GM12892 (cell line): ENCODE results near the gene LARP6.

ENCODE experiments used
- DNase-seq: peaks from one replicate; pipeline ENCODE4 v3.0.0; 2011; ENCODE audit not compliant: insufficient read length
- FAIRE-seq: peaks from 2 replicates; lab custom pipeline; 2011; peaks lifted over from hg19 to GRCh38; lab: Jason Lieb, UNC
- POLR2A ChIP-seq: IDR thresholded peaks from 2 replicates; pipeline ENCODE4 v1.6.1; 2011; ENCODE audit warnings: low read depth, low read length, control low read depth
- POLR2AphosphoS5 ChIP-seq: IDR thresholded peaks from 2 replicates; pipeline ENCODE4 v1.6.1; 2011; ENCODE audit warnings: low read depth, low read length, control low read depth
- TAF1 ChIP-seq: IDR thresholded peaks from 2 replicates; pipeline ENCODE4 v1.6.1; 2011; ENCODE audit warnings: low read depth, mild to moderate bottlenecking, control low read depth, low read length, borderline replicate concordance

Gene LARP6

DNA sequence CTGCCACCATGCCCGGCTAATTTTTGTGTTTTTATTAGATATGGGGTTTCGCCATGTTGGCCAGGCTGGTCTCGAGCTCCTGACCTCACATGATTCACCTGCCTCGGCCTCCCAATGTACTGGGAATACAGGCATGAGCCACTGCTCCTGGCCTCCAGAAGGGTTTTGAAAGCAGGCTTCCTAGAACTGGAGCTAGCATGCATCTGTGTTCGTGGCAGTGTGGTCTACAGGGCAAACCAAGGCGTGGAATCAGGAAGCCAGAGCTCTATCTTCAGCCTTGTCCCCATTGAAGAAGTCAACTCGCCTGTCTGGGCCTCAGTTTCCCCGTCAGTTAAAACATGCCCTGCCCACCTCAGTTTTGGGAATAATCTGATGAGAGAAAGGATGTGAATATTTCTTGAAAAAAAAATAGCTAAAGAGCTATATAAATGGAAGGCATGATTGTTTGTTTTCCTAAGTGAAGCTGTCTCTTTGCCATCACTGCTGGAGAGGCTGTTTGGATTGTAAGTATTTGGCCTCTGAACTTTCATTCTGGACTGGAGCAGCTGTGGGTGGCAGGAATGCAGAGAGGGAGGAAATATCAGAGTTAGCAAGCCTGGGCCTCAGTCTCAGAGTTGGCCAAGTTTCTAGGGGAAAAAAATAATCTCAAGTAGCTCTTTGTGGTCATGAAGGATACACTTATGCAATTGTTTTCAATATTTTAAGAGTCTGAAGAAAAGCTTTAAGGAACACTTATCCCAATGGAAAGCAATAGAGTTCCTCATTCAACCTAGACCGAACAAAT is 54.1 kb downstream of the LARP6 start:
- TF ChIP-seq POLR2A, result no peak
- no peak for TF ChIP-seq TAF1
- TF ChIP-seq POLR2AphosphoS5, result no peak
- DNase-seq, result no peak
- no peak for FAIRE-seq

- FAIRE-seq, result no peak
- TF ChIP-seq POLR2A (no peak), POLR2AphosphoS5 (no peak), TAF1 (no peak)
- DNase-seq, result no peak
Observed at GRCh38 chr15:70797464-70797863, 56.5 kb downstream of the LARP6 start.

- no peak for DNase-seq
- FAIRE-seq, result no peak
Observed at GRCh38 chr15:70796516-70797310, 57.2 kb downstream of the LARP6 start.

DNA sequence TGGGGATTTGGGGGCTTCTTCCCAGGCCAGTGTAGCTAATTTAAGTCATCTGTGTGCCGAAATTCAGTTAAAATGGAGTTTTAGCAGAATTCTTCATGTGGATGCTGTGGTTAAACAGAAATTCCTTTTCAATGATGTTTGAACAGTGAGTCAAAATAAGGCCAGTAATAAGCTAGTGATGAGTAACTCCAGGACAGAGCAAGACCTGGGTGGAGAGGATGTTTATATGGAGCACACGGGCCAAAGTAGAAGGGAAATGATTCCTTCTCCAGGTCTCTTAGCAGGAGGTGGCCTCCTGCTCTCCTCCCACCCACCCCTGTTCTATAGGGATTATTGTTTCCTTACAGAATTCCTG is 58.7 kb downstream of the LARP6 start:
- FAIRE-seq (no peak), DNase-seq (no peak)
- no peak for TF ChIP-seq POLR2AphosphoS5
- TF ChIP-seq TAF1, result no peak
- no peak for TF ChIP-seq POLR2A

More at GRCh38 chr15:70796516-70797310, 57.2 kb downstream of the LARP6 start:
- TF ChIP-seq POLR2AphosphoS5, result no peak
- TF ChIP-seq TAF1, result no peak
- TF ChIP-seq POLR2A, result no peak

GRCh38 chr15:70794596-70795310 is 59.2 kb downstream of the LARP6 start:
- DNase-seq, result no peak
- no peak for FAIRE-seq
- no peak for TF ChIP-seq TAF1
- TF ChIP-seq POLR2A, result no peak
- no peak for TF ChIP-seq POLR2AphosphoS5

DNA sequence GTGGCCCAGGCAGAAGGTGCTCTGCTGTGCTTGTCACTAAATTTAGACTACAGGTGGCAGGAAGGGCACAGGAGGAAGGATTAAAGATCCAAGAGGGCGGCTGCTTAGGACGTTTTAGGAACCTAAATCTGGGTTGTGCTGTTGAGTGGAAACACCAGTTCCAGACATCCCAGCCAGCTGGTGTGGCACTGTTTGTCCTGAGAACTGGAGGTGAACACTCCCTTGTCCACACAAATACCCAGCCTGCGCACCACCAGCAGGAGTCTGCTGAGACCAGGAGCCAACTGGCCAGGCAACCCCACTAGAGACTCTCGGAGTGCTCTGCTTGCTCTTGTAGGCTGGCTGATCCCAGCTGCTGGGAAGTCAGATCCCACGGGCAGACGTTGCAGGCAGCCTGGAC is 60.3 kb downstream of the LARP6 start:
- DNase-seq, result no peak
- FAIRE-seq, result no peak
- TF ChIP-seq POLR2A, result no peak
- no peak for TF ChIP-seq POLR2AphosphoS5
- no peak for TF ChIP-seq TAF1

- TF ChIP-seq TAF1, result no peak
- TF ChIP-seq POLR2A, result no peak
- no peak for TF ChIP-seq POLR2AphosphoS5
- DNase-seq, result no peak
- FAIRE-seq, result no peak
Observed at GRCh38 chr15:70792171-70792573, 61.8 kb downstream of the LARP6 start.

GRCh38 chr15:70791259-70791658 is 62.7 kb downstream of the LARP6 start:
- no peak for DNase-seq
- TF ChIP-seq TAF1 (no peak), POLR2AphosphoS5 (no peak), POLR2A (no peak)
- no peak for FAIRE-seq

GRCh38 chr15:70789213-70789612 is 64.7 kb downstream of the LARP6 start:
- DNase-seq, result no peak
- FAIRE-seq, result no peak
- TF ChIP-seq POLR2A (no peak), POLR2AphosphoS5 (no peak), TAF1 (no peak)

DNA sequence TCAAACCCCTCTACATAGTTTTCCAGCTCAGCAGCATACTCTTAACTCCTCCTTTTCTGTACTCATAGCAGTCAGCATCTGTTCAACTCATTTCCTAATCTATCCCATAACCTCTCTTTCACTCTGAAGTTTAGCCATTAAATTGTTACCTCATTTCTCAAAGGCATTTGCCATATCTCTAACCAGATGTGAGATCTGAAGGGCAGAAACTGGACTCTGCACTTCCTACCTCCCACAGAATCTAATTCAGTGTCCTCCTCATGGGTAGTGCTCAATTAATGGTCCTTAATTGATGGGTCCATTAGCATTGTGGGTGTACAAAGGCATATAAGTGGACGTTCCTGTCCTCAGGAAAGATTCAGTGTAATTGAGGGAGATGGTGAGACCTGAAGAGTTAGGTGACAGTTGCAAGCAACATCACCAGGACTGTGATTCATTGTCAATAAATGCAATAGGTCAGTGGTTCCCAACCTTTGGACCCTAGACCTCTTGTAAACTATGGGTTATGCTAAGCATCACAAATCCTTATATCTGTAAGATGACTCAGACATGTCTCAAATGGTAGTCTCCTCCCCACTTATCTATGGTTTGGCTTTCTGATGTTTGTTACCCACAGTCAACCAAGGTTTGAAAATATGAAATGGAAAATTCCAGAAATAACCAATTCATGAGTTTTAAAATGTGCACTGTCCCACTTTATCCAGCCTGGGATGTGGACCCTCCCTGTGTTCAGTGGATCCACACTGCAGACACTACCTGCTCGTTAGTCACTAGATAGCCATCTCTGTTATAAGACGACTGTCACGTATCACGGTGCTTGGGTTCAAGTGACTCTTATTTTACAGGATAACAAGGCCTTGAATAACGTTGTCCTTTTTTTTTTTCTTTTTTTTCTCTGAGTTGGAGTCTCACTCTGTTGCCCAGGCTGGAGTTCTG is 65.6 kb downstream of the LARP6 start:
- FAIRE-seq (no peak), DNase-seq (no peak)
- TF ChIP-seq TAF1, result no peak
- TF ChIP-seq POLR2A, result no peak
- no peak for TF ChIP-seq POLR2AphosphoS5
